Measurements from ENCODE around the gene SMCO1.
A peak's percentile ranks its signal among the peaks of the same experiment; 100 is the strongest.
"Not testable (repeated sequence)": the region's sequence is repeated elsewhere in the genome, so short reads cannot be mapped to it uniquely, and the experiment has no call there.

Gene SMCO1

DNA sequence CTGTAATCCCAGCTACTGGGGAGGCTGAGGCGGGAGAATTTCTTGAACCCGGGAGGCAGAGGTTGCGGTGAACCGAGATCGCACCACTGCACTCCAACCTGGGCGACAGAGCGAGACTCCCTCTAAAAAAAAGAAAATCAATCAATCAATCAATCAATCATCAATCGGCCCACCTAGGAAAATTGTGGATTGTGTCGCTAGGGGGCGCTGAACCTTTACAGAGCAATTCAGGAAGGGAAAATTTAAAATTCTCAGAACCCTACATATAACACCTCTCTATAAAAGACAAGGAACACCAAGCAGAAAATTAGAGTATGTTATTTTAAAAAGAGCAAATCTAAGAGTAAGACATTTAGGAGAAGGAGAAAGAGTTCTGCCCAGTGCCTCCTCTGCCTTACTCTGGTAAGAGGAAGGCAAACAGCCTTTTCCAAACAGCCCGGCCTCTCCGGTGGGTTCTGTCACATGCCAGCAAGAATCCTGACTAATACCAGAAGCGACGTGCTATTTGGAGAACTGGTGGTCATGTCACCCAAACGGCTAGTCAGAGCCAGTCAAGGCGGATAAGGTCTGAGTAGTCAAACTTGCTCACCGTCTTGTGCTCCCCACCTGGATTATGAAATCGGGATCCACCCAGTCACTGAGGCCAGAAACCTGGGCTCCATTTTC, 22.3 kb upstream of the SMCO1 start:
- TF ChIP-seq, protein P1, sequence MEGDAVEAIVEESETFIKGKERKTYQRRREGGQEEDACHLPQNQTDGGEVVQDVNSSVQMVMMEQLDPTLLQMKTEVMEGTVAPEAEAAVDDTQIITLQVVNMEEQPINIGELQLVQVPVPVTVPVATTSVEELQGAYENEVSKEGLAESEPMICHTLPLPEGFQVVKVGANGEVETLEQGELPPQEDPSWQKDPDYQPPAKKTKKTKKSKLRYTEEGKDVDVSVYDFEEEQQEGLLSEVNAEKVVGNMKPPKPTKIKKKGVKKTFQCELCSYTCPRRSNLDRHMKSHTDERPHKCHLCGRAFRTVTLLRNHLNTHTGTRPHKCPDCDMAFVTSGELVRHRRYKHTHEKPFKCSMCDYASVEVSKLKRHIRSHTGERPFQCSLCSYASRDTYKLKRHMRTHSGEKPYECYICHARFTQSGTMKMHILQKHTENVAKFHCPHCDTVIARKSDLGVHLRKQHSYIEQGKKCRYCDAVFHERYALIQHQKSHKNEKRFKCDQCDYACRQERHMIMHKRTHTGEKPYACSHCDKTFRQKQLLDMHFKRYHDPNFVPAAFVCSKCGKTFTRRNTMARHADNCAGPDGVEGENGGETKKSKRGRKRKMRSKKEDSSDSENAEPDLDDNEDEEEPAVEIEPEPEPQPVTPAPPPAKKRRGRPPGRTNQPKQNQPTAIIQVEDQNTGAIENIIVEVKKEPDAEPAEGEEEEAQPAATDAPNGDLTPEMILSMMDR (IDR thresholded peaks at IDR 0.05; ENCODE audit: low read depth, low read length): peak; percentile 66
- no peak for DNase-seq (ENCODE audit: extremely low read depth, low read depth)

DNA sequence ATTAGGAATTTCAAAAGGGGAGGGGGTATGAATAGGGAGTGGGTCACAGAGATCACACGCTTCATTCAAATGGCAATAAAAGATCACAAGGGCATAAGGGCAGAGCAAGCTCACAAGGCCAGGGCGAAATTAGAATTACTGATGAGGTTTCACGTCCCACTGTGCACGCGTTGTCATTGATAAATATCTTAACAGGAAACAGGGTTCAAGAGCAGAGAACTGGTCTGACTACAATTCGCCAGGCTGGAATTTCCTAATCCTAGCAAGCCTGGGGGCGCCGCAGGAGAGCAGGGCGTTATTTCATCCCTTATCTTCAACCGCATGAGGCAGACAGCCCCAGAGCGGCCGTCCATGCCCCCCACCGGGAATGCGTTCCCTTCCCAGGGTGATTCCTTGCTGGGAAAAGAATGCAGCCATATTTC, 18.1 kb upstream of the SMCO1 start:
- TF ChIP-seq, protein P1 (IDR thresholded peaks at IDR 0.05; ENCODE audit: low read depth, low read length): no peak
- DNase-seq (ENCODE audit: extremely low read depth, low read depth): no peak

DNA sequence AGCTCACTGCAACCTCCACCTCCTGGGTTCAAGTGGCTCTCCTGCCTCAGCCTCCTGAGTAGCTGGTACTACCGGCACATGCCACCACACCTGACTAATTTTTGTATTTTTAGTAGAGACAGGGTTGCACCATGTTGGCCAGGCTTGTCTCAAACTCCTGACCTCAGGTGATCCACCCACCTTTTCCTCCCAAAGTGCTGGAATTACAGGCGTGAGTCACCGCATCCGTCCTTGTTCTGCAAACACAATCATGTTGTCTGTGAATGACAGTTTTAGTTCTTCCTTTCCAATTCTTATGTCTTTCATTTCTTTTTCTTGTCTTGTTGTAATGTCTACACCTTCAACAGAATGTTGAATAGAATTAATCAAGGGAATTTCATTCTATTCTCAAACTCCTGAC, 16.3 kb upstream of the SMCO1 start:
- DNase-seq (ENCODE audit: extremely low read depth, low read depth): no peak
- TF ChIP-seq, protein P1 (IDR thresholded peaks at IDR 0.05; ENCODE audit: low read depth, low read length): no peak

DNA sequence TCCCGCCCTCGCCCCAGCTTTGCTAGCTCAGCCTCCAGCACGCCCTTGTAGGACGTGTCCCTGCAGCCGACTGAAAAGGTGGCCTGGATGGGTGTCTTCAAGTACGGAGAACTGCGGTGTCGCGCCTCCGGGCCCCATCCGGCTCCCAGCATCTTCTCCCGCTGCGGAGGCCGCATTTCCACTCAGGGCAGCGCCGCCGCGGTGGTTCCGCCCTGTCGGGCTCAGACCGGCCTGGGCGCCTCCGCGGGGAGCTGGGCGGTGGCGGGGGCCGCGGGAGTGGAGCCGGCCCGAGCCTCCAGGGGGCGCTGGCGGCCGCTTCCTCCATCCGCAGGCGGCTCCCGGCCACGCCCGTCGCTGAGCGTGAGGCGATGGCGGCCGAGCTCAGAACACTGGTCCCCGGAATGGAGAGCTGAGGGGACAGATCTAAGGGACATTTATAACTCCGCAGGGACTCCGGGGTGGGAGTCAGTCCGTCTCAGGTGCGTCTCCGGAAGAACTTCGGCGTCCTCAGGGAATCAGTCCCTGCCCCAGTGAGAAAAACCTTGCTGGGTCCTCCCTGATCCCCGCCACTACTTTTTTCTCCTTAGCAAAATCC, 13.6 kb upstream of the SMCO1 start:
- TF ChIP-seq, protein P1 (IDR thresholded peaks at IDR 0.05; ENCODE audit: low read depth, low read length): peak; percentile 48
- no peak for DNase-seq (ENCODE audit: extremely low read depth, low read depth)

DNA sequence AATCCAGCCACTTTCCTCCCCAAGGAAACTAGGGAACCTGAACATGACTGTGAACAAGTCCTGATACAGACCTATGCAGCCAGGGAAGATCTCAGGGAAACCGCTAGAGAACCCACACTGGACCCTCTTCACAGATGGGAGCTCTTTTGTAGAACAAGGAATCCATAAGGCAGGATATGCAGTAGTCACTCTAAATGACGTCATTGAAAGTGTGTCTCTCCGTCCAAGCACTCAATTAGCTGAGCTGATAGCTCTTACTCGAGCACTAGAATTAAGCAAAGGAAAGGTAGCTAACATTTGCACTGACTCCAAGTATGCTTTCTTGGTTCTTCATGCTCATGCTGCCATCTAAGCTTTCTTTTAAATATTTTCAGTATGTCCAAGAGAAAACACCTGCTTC, 10.0 kb upstream of the SMCO1 start:
- TF ChIP-seq, protein P1 (IDR thresholded peaks at IDR 0.05; ENCODE audit: low read depth, low read length): no peak
- DNase-seq (ENCODE audit: extremely low read depth, low read depth): no peak

DNA sequence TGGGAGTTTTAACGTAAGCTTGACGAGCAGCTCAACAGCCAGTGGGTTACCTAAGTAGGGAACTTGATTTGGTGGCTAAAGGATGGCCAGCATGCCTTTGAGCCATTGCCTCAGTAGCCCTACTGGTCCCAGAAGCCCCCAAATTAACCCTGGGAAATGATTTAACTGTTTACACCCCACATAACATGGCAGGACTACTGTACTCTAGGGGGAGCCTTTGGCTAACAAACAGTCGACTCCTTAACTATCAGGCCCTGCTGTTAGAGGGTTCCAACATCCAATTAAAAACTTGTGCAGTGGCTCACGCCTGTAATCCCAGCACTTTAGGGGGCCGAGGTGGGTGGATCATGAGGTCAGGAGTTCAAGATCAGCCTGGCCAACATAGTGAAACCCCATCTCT, 9.4 kb upstream of the SMCO1 start:
- DNase-seq (ENCODE audit: extremely low read depth, low read depth): no peak
- TF ChIP-seq, protein P1 (IDR thresholded peaks at IDR 0.05; ENCODE audit: low read depth, low read length): no peak

DNA sequence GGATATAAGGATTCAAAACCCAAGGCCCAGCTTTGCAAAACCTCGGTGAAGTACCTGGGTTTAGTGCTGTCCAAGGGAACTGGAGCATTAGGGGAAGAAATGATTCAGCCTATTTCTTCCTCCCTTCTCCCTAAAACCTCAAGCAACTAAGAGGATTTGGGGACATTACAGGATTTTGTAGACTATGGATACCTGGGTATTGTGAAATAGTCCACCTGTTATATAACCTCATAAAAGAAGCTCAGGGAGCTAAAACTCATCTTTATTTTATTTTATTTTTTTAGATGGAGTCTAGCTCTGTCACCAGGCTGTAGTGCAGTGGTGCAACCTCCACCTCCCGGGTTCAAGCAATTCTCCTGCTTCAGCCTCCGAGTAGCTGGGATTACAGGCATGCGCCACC, 8.7 kb upstream of the SMCO1 start:
- TF ChIP-seq, protein P1 (IDR thresholded peaks at IDR 0.05; ENCODE audit: low read depth, low read length): no peak
- DNase-seq (ENCODE audit: extremely low read depth, low read depth): no peak

DNA sequence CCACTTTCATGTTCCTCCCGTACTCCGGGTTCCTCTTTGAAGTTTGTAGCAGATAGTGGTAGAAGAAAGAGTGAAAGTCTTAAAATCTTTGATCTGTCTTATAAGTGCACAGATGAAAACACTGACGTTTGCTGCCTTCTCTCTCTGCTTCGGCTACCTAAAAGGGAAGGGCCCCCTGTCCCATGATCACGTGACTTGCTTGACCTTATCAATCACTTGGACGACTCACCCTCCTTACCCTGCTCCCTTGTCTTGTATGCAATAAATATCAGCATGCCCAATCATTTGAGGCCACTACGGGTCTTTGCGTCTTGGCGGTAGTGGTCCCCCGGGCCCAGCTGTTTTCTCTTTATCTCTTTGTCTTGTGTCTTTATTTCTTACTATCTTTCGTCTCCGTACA, 6.1 kb upstream of the SMCO1 start:
- DNase-seq (ENCODE audit: extremely low read depth, low read depth): not testable (repeated sequence)
